Hepatocyte (in vitro differentiated cells): ENCODE data around the gene RFFL.

Source experiments
- EZH2 ChIP-seq: fragments of 200-600 bp; sonication (generic); IDR thresholded peaks from 2 replicates; pipeline ENCODE4 v1.6.1; 2016; ENCODE audit warnings: antibody characterized with exemption, mild to moderate bottlenecking, borderline replicate concordance
- TF ChIP-seq, protein P1 (sequence below): fragments of 200-600 bp; sonication (generic); IDR thresholded peaks from 2 replicates; pipeline ENCODE4 v1.5.1; 2016; ENCODE audit warnings: antibody characterized with exemption, mild to moderate bottlenecking; ENCODE audit not compliant: poor library complexity

DNA sequence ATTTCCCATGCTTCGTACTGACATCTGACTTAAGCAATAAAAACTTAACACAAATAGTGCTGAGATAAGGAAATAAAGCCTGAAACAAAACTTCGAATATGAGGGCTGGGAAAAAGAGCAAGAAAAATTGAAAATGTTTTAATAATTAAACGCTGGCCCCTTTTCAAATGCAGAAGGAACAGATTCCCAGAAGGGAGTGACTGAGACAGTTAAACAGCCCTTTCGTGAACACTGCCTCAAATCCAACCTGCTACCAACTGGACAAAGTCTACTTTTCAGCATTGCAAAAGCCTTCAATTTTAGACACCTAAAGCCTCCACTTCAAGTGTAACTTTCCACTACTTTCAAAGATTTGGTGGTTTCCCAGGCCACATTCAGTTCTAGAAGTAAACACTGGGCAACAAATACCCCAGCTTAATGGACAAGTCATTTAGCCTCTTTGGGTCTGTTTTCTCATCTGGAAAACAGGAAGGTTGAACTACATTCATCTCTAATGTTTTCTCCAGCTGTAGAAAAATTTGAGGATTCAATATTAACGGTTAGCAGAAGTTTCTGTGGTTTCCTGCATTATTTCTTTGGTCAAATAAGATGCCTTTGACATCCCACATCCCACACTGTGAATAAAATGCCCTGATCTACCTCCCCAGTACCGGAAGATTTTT lies 11.8 kb downstream of the RFFL start:
- no peak for TF ChIP-seq EZH2
- TF ChIP-seq, protein P1, sequence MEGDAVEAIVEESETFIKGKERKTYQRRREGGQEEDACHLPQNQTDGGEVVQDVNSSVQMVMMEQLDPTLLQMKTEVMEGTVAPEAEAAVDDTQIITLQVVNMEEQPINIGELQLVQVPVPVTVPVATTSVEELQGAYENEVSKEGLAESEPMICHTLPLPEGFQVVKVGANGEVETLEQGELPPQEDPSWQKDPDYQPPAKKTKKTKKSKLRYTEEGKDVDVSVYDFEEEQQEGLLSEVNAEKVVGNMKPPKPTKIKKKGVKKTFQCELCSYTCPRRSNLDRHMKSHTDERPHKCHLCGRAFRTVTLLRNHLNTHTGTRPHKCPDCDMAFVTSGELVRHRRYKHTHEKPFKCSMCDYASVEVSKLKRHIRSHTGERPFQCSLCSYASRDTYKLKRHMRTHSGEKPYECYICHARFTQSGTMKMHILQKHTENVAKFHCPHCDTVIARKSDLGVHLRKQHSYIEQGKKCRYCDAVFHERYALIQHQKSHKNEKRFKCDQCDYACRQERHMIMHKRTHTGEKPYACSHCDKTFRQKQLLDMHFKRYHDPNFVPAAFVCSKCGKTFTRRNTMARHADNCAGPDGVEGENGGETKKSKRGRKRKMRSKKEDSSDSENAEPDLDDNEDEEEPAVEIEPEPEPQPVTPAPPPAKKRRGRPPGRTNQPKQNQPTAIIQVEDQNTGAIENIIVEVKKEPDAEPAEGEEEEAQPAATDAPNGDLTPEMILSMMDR = no peak
